Measurements from ENCODE around the gene OR13C9.
"Not testable (repeated sequence)": the region's sequence is repeated elsewhere in the genome, so short reads cannot be mapped to it uniquely, and the experiment has no call there.

The OR13C9 gene

DNA sequence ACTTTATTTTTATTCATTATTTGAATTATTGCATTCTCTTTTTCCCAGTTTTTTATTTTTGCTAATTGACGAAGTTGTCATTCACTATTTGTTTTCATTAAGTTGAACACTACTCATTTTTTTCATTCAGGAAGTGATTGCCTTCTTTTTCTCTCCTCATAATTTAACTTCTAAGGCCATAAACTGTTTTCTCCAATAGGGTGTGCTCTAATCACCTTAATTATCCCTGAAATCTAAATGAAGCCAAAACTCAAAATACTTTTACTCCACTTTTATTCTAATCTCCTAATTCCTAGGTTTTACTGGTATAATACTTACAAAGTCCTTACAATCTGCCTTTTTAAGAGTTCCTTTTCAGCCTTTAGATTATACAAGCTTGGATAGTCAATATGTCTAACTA, 9.7 kb downstream of the OR13C9 start:
- DNase-seq (ENCODE audit: low spot score), result no peak
- TF ChIP-seq, protein P1, sequence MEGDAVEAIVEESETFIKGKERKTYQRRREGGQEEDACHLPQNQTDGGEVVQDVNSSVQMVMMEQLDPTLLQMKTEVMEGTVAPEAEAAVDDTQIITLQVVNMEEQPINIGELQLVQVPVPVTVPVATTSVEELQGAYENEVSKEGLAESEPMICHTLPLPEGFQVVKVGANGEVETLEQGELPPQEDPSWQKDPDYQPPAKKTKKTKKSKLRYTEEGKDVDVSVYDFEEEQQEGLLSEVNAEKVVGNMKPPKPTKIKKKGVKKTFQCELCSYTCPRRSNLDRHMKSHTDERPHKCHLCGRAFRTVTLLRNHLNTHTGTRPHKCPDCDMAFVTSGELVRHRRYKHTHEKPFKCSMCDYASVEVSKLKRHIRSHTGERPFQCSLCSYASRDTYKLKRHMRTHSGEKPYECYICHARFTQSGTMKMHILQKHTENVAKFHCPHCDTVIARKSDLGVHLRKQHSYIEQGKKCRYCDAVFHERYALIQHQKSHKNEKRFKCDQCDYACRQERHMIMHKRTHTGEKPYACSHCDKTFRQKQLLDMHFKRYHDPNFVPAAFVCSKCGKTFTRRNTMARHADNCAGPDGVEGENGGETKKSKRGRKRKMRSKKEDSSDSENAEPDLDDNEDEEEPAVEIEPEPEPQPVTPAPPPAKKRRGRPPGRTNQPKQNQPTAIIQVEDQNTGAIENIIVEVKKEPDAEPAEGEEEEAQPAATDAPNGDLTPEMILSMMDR (IDR thresholded peaks at IDR 0.05; ENCODE audit: borderline replicate concordance, control extremely low read depth, extremely low read depth, insufficient read depth, missing control alignments), result no peak
- in situ Hi-C loops (cut with MboI; ENCODE audit: low sequenced_read_pairs, unreplicated experiment), result no loop called here

DNA sequence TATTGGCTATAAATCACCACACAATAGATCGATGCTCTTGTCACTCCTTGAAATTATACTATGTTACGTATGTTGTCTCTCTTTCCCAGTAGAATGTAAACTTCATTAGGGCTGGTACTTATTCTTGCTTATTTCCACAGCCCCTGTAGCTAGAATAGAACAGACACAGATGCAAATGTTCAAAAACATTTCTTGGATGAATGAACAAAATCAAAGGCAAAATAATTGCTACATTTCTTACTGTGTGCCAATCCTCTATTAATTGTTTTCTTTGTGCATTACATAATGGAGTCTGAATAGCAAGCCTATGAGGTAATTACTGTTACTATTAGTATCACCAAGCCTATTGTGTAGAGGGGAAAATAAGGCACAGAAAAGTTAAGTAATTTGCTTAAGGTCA, 11.9 kb downstream of the OR13C9 start:
- in situ Hi-C loops (cut with MboI; ENCODE audit: low sequenced_read_pairs, unreplicated experiment), result no loop called here
- no peak for DNase-seq (ENCODE audit: low spot score)
- TF ChIP-seq, protein P1 (IDR thresholded peaks at IDR 0.05; ENCODE audit: borderline replicate concordance, control extremely low read depth, extremely low read depth, insufficient read depth, missing control alignments), result no peak

DNA sequence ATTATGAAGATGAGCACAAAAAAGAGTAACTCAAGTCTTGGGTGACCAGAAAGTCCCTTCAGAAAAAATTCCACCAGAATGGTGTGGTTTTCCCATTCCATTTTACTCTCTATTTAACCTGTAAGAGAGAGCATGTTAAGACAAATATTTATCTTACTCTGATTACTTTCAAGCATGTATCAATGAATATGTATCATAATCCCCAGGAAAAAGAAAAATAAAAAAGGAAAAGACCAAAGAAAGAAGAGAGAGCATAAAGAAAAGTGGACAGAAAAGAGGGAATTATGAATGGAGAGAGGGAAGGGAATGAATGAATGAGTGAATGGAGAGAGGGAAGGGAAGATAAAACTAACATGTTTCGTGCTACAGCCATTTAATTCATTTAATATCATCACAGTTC, 12.5 kb downstream of the OR13C9 start, which contains the start of gene OR13C2:
Gene OR13C2 (minus strand): TSS at position 101 of the 400 bp plus-strand sequence. CDS start 0 bp downstream, at position 101.
- in situ Hi-C loops (cut with MboI; ENCODE audit: low sequenced_read_pairs, unreplicated experiment); DNase-seq (ENCODE audit: low spot score): not testable (repeated sequence)

DNA sequence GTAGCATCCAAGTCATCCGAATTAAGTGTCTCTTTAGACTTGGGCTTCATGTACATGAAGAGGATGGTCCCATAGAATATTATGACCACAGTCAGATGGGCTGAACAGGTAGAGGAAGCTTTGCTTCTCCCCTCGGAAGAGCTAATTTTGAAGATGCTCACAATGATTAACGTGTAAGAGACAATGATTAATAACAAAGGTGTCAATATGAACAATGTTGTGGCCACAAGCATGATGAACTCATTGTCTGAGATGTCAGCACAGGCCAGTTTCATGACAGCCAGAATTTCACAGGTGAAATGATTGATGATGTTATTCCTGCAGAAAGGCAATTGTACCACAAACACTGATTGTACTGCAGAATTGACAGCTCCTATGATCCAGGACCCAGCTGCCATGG, 13.2 kb downstream of the OR13C9 start:
- TF ChIP-seq, protein P1 (IDR thresholded peaks at IDR 0.05; ENCODE audit: borderline replicate concordance, control extremely low read depth, extremely low read depth, insufficient read depth, missing control alignments), result no peak
- in situ Hi-C loops (cut with MboI; ENCODE audit: low sequenced_read_pairs, unreplicated experiment), result no loop called here
- no peak for DNase-seq (ENCODE audit: low spot score)

DNA sequence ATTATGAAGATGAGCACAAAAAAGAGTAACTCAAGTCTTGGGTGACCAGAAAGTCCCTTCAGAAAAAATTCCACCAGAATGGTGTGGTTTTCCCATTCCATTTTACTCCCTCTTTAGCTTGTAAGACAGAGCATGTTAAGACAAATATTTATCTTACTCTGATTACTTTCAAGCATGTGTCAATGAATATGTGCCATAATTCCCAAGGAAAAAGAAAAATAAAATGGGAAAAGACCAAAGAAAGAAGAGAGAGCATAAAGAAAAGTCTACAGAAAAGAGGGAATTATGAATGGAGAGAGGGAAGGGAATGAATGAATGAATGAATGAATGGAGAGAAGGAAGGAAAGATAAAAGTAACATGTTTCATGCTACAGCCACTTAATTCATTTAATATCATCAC, 18.7 kb downstream of the OR13C9 start, which contains the start of gene OR13C5:
Gene OR13C5 (minus strand): TSS at position 101 of the 400 bp plus-strand sequence. CDS start 0 bp downstream, at position 101.
- in situ Hi-C loops (cut with MboI; ENCODE audit: low sequenced_read_pairs, unreplicated experiment); DNase-seq (ENCODE audit: low spot score): not testable (repeated sequence)

DNA sequence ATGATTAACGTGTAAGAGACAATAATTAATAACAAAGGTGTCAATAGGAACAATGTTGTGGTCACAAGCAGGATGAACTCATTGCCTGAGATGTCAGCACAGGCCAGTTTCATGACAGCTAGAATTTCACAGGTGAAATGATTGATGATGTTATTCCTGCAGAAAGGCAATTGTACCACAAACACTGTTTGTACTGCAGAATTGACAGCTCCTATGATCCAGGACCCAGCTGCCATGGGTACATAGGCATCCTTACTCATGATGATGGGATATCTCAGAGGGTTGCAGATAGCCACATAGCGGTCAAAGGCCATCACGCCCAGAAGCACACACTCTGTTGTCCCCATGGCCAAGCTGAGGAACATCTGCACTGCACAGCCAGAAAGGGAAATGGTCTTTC, 19.3 kb downstream of the OR13C9 start:
- in situ Hi-C loops (cut with MboI; ENCODE audit: low sequenced_read_pairs, unreplicated experiment); DNase-seq (ENCODE audit: low spot score): not testable (repeated sequence)

DNA sequence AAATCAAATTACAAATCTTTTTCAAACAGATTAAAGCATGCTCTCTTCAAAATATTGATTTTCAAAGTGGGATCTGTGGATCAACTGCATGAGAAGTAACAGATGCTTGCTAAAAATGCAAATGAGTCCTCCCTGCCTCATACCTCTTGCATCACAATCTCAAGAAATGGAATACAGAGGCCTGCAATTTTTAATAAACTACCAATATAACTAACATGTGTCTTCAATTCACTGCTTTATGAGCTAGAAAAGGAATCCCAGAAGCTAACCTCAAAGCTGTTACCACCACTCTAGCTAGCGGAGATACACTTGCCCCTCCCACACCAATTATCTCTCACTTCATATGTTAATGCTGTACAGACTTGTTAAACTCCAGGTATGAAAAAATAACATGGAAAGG, 28.4 kb downstream of the OR13C9 start:
- in situ Hi-C loops (cut with MboI; ENCODE audit: low sequenced_read_pairs, unreplicated experiment), result no loop called here
- no peak for DNase-seq (ENCODE audit: low spot score)
- TF ChIP-seq, protein P1 (IDR thresholded peaks at IDR 0.05; ENCODE audit: borderline replicate concordance, control extremely low read depth, extremely low read depth, insufficient read depth, missing control alignments), result no peak

DNA sequence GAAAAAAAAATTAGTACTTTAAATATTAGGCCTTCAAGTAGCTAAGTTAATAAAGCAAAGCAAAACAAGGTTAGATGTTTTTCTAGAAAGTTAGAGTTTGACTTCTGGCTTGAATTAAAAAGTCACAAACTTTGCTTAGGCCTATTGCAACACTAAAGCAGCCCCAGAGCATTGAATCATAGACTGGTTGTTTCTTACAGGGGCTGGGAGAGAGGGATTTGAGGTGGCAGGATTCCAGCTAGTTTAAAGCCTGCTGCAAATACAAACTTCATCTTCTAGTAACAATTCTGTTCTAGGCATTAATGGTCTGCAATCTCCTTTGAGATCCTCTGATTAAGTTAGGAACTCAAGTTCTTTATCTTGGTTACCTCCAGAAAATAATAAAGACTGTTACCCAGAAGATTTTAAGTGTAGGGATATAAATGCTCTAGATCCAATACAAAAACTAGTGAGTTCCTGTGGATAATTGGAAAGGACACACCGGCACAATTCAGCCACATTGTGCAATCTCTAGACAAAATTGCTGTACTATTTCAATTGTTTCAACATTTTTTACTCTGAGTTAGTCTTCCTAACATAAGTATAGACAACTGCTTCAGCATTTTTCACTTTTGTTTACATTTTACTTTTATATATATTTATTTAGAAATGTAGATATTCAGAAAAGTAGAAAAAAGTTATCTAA, 31.4 kb downstream of the OR13C9 start:
- in situ Hi-C loops (cut with MboI; ENCODE audit: low sequenced_read_pairs, unreplicated experiment), result no loop called here
- TF ChIP-seq, protein P1 (IDR thresholded peaks at IDR 0.05; ENCODE audit: borderline replicate concordance, control extremely low read depth, extremely low read depth, insufficient read depth, missing control alignments), result no peak
- DNase-seq (ENCODE audit: low spot score), result no peak
